ENCODE results near the gene CDH4. TPM values are rescaled to one million over a fixed set of nuclear protein-coding genes. Genes with fewer than 3 reads are reported as not detected.

The CDH4 gene
- total and polyA plus RNA-seq, 8 donors: under 0.01 to 2.2 (median 0.11) TPM; not detected in 2

DNA sequence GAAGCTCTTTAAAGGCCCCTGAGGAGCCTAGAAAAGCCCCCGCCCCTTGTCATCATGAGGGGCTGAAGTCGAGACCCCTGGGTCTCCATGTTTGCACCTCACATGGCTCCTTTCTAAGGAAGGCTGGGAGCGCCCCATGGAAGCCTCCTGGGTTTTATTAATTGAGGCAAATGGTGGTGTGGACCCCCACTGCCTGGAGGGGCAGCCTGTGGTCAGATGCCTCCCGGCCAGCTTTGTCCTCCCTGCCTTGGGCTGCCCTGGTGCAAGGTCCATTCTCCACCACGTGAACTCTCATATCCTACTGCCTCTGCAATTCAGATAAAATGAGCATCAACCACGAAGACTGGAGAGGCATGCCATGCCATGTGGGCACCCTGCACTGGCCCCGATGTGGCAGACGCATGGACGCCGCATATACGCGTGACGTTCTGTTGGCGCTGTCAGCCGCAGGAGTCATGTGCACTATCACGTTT lies 518.1 kb downstream of the CDH4 start:
- Histone ChIP-seq H3K4me3 (no peak overlapping the region), H3K27me3 (peaks cover 0 to 55% (median 0%) of the 10 kb centered on the region in 3 donors), H3K36me3 (no peaks in the 10 kb centered on the region), H3K27ac (no peak overlapping the region), H3K4me1 (no peaks in the 10 kb centered on the region), H3K9me3 (no peaks in the 10 kb centered on the region)
- intact Hi-C loops (cut with DNase I; ENCODE audit: low total_unique reads): no loop called here
- WGBS, 5 donors: 82 to 90% (median 88%) methylated on average over 16 of the region's 16 CpGs
- no peak for TF ChIP-seq POLR2AphosphoS5 (IDR thresholded peaks at IDR 0.05)
- TF ChIP-seq, protein P1, sequence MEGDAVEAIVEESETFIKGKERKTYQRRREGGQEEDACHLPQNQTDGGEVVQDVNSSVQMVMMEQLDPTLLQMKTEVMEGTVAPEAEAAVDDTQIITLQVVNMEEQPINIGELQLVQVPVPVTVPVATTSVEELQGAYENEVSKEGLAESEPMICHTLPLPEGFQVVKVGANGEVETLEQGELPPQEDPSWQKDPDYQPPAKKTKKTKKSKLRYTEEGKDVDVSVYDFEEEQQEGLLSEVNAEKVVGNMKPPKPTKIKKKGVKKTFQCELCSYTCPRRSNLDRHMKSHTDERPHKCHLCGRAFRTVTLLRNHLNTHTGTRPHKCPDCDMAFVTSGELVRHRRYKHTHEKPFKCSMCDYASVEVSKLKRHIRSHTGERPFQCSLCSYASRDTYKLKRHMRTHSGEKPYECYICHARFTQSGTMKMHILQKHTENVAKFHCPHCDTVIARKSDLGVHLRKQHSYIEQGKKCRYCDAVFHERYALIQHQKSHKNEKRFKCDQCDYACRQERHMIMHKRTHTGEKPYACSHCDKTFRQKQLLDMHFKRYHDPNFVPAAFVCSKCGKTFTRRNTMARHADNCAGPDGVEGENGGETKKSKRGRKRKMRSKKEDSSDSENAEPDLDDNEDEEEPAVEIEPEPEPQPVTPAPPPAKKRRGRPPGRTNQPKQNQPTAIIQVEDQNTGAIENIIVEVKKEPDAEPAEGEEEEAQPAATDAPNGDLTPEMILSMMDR (IDR thresholded peaks at IDR 0.05): no peak
- TF ChIP-seq EP300 (IDR thresholded peaks at IDR 0.05): no peak
- no peak for TF ChIP-seq POLR2A (IDR thresholded peaks at IDR 0.05)
- no peak for DNase-seq

- no peak overlapping the region for H3K27ac ChIP-seq
- DNase-seq: no peak
- no peaks in the 10 kb centered on the region for H3K4me1 ChIP-seq
- TF ChIP-seq POLR2A (IDR thresholded peaks at IDR 0.05) (no peak), POLR2AphosphoS5 (IDR thresholded peaks at IDR 0.05) (no peak)
- TF ChIP-seq, protein P1 (IDR thresholded peaks at IDR 0.05): no peak
- no peaks in the 10 kb centered on the region for H3K36me3 ChIP-seq
- WGBS, 5 donors: 69 to 80% (median 72%) methylated on average over 8 of the region's 8 CpGs
- H3K9me3 ChIP-seq: no peaks in the 10 kb centered on the region
- H3K27me3 ChIP-seq: peaks cover 0 to 47% (median 0%) of the 10 kb centered on the region in 3 donors
- intact Hi-C loops (cut with DNase I; ENCODE audit: low total_unique reads): no loop called here
- H3K4me3 ChIP-seq: no peak overlapping the region
These were observed 519.8 kb downstream of the CDH4 start for GRCh38 chr20:61771805-61772350.

- TF ChIP-seq, protein P1 (IDR thresholded peaks at IDR 0.05): no peak
- TF ChIP-seq POLR2A (IDR thresholded peaks at IDR 0.05) (no peak), EP300 (IDR thresholded peaks at IDR 0.05) (no peak), POLR2AphosphoS5 (IDR thresholded peaks at IDR 0.05) (no peak)
- intact Hi-C loops (cut with DNase I; ENCODE audit: low total_unique reads): no loop called here
- Histone ChIP-seq H3K9me3 (no peaks in the 10 kb centered on the region), H3K4me1 (no peaks in the 10 kb centered on the region), H3K27me3 (peaks cover 0 to 41% (median 0%) of the 10 kb centered on the region in 3 donors), H3K36me3 (no peaks in the 10 kb centered on the region), H3K27ac (no peak overlapping the region), H3K4me3 (no peak overlapping the region)
- WGBS, 5 donors: 73 to 81% (median 75%) methylated on average over 53 of the region's 53 CpGs
- DNase-seq: no peak
These were observed 521.0 kb downstream of the CDH4 start for GRCh38 chr20:61772828-61773631.

- Histone ChIP-seq H3K4me3 (no peak overlapping the region), H3K27me3 (peaks cover 0 to 51% (median 0%) of the 10 kb centered on the region in 3 donors), H3K27ac (no peak overlapping the region), H3K9me3 (peaks cover 0 to under 1% (median 0%) of the 10 kb centered on the region in 4 donors), H3K36me3 (no peaks in the 10 kb centered on the region), H3K4me1 (no peaks in the 10 kb centered on the region)
- no peak for TF ChIP-seq POLR2AphosphoS5 (IDR thresholded peaks at IDR 0.05)
- TF ChIP-seq EP300 (IDR thresholded peaks at IDR 0.05): no peak
- TF ChIP-seq, protein P1 (IDR thresholded peaks at IDR 0.05): no peak
- TF ChIP-seq POLR2A (IDR thresholded peaks at IDR 0.05): no peak
- intact Hi-C loops (cut with DNase I; ENCODE audit: low total_unique reads): no loop called here
- WGBS, 5 donors: 59 to 84% (median 66%) methylated on average over 13 to 14 of the region's 14 CpGs
- no peak for DNase-seq
These were observed 522.0 kb downstream of the CDH4 start for GRCh38 chr20:61773926-61774587.
